Measurements from ENCODE around the gene LIMD2.
A peak's percentile ranks its signal among the peaks of the same experiment; 100 is the strongest.
"Not testable (repeated sequence)": the region's sequence is repeated elsewhere in the genome, so short reads cannot be mapped to it uniquely, and the experiment has no call there.

LIMD2 gene

GRCh38 chr17:63699638-63700527 is at the start of gene LIMD2:
Gene LIMD2, minus strand, starts transcription at chr17:63700125. Its CDS starts 827 bp downstream, at chr17:63699298.
- peak in 4 of 14 donors; percentile 12 to 46 (median 20) for DNase-seq

GRCh38 chr17:63741408-63742173 is 41.7 kb upstream of the LIMD2 start, which contains the start of gene STRADA:
Gene STRADA, minus strand, starts transcription at chr17:63741799. Its CDS starts 13,430 bp downstream, at chr17:63728369.
- DNase-seq, result peak; percentile 70 to 98 (median 94)

DNA sequence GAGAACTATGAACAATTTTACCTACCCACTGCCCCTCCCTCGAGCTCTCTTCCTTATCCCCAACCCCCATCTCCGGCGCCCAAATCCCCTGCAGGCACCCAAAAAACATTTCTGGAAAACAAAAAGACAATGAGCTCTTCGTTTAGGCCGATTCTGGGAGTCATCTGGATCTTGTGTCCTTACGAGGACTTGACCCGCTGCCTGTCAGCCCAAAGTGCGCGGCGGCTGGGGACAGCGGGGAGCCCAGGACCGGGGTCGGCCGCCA is 41.1 kb upstream of the LIMD2 start:
- DNase-seq, result peak in 3 of 14 donors; percentile 33 to 69 (median 34)

GRCh38 chr17:63740464-63741142 is 40.7 kb upstream of the LIMD2 start:
- DNase-seq, result peak in 2 of 14 donors; percentile 17 to 18

- DNase-seq, result no peak
Measured at GRCh38 chr17:63735691-63736090, 35.8 kb upstream of the LIMD2 start.

GRCh38 chr17:63722403-63722802 is 22.5 kb upstream of the LIMD2 start:
- DNase-seq, result no peak

GRCh38 chr17:63720194-63720593 is 20.3 kb upstream of the LIMD2 start:
- DNase-seq, result not testable (repeated sequence)

DNA sequence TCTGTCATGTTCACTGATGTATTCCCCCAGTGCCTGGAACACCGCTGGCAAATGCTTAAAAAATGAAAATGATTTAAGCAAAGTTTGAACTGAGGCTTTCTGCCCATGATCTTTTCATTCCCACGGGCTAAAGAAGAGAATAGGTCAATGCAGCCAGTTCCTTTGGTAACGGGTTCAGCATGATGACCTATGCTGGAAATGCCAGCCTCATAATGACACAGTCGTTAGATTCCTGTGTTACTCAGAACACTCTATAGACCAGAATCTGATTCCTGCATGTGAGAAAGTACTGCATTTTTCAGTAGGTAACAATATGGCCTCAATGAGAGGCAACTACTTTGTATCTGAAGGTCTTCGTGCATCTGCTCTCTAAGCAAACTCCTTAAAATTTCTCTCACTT is 19.1 kb upstream of the LIMD2 start:
- DNase-seq, result no peak

- DNase-seq, result no peak
Measured at GRCh38 chr17:63716426-63716825, 16.5 kb upstream of the LIMD2 start.

DNA sequence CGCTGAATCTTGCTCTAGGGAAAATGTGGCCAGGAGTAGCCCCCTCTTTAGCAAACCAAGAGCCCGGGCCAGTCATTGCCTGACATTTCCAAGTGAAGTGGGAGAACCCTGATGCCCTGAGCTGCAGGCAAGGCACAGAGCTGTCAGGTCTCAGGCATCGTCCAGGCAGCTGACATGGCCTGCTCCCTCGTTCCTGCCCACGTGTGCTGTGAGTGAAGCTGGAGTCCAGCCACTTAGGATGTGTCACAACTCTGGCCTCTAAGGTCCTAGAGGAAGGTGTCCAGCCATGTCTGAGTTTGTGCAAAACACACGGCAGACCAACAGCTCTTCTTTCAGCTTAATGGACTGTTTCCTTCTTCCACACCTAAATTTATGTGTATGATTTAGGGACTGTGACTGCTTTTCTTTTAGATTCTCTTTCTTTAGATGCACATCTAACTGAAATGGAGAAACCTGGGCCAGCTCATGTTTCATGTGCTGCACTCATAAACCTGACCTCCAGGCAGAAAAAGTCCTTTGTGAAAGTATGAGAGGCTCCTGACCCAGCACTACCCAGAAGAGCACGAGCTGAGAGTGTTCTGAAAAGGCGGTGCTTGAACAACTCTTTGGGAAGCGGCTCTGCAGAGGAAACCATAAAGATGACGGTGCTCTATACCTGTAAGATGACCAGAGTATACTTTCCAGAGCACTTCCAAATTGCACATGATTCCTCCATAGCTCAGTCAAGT is 14.8 kb upstream of the LIMD2 start:
- DNase-seq, result no peak

- DNase-seq, result no peak
Measured at GRCh38 chr17:63709110-63709509, 9.2 kb upstream of the LIMD2 start.

DNA sequence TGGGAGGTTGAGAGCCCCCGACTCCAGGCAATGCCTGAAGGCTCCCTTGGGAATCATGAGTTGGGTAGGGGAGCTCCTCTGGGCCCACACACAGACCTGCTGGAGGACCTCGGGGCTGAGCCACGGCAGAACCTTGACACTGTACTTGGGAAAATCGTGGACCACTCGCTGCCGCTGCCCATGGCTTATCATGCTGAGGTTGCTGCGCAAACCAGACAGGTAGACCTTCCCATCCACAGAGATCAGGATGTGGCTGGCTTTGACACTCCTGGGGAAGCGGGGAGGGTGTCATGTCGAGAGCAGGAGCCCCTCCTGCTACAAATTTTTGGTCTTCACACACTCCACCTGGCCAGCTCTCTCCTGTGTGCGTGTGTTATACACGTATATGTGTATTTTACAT is 7.2 kb upstream of the LIMD2 start:
- no peak for DNase-seq

DNA sequence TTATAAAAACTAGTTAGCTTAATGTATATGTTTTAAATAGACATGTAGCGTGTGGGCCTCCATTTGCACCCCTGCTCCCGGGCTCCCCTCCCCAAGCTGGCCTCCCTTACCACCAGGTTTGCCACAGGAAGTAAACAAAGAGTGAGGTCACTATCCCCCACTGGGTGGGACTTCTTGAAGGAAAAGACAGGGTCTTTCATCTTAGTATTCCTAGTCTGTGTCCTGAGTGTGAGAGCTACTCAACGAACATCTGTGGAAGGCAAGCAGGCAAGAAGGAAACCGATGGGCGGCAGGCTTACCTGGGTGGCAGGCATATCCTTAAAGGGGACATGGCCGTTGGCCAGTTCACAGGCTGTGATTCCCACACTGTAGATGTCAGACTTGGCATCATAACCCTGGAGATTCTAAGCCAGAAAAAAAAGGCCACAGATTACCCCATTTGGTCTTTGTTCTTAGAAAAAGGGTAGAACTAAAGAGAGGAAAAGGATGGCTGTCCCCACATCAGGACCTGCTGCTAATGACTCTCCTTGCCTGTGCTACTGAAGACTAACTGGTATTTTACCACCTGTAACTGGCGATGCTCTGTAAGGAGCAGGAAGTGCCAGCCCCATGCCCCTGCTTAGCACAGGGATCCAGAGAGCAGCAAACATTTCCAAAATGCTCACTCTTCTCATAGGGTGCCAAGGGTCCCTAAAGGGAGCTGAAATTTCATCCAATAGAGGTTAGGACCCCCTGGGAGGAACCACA is 6.6 kb upstream of the LIMD2 start:
- no peak for DNase-seq

DNA sequence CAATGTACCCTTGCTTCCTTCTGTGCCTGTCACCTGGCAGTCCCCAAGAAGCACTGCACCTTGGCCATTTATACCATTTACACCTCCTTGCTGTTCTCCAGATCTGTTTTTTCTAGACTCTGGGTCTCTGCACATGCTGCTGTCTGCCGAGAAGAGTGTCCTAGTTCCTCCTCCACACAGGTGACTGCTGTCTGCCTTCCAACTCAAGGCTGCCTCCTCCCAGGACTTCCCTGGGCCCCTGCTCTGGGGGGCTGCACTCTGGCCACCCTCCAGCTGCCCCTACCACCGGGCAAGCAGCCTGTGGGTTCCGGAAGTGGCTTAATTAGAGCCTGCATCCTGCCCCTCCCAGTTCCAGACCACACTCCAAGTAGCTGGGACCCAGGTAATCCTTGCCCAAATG is 5.7 kb upstream of the LIMD2 start:
- no peak for DNase-seq

- no peak for DNase-seq
Measured at GRCh38 chr17:63704836-63705235, 4.9 kb upstream of the LIMD2 start.

DNA sequence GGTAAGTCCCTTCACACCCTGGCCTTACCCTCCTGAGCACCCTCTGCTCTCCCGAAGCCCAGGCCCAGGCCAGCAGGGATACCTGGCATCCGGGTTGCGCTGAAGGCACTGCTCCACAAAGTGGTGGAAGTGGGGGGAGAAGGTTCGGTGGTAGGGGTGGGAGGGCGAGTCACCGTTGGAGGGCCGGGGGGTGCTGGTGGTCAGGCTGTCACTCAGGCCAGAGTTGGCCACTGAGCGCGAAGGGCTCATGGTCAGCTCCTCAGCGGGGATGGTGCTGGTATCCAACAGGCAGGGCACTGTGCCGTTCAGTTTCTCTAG is 4.3 kb upstream of the LIMD2 start:
- no peak for DNase-seq

DNA sequence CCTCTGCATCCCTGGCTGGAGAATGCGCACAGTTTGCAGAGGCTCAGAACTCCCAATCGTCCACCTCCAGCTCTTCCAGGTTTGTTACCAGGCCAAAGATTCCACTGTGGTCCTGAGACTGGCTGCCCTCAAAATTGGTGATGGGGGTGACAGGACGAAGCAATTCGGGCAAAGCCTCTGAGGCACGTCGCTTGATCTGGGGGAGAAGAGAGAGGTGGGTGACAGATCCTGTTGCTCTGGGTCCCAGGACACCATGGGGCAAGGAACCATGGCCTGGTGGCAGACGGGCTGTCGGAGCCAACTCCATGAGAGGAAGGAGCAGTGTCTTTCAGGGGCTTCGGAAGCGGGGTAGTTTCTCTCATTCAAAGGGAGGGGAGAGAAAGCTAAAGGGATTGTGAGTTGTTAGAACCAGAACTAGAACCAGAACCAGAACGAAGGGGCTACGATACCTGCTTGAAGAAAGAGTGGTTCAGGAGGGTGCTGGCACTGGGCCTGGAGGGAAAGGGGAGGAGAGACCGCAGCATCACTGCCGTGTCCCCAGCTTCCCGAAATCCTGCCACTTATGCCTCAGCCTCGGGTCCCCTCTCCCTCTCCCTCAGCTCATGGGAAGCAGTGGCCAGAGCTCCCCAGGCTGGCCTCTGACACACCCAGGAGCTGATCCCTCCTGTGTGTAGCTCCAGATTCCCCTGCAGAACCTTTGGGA is 3.8 kb upstream of the LIMD2 start:
- DNase-seq, result no peak

DNA sequence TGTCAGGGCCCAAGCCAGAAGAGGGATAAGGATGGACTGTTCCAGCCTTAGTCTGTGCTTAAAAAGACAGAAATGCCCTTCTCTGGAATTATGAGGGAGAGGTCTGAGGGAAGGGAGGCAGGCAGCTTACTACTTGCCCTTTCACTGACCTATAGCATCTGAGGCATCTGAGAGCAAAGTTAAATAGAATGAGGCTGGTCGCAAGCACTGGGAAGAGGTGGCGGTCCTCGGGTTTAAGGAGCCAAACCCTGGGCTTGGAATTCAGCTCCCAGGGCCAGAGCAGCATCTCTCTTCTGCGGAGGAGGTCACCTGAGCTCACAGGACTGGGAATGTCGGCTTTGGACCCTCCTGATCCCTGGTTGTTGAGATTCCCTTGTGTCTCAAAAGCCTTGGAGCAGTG is 3.1 kb upstream of the LIMD2 start:
- no peak for DNase-seq

- DNase-seq, result no peak
Measured at GRCh38 chr17:63702721-63703015, 2.7 kb upstream of the LIMD2 start.

GRCh38 chr17:63701868-63702720 is 2.2 kb upstream of the LIMD2 start:
- DNase-seq, result peak in 1 of 14 donors; percentile 23

DNA sequence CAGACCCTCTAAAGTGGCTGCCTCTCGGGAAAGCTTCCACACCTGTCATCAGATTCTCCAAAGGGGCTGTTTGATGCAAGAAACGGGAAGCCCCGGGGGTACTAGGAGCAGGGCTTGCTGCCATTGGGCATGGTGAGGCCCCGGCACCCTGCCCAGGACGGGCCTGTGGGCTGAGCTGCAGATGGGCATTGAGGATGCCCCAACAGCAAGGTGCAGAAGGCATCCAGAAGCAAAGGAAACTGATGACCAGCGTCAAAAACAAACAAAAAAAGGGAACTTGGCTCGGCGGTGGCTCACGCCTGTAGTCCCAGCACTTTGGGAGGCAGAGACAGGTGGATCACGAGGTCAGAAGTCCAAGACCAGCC is 1.5 kb upstream of the LIMD2 start:
- no peak for DNase-seq

All from C1 segment of cervical spinal cord (tissue), 14 donors.